ENCODE results near the gene IFNB1.

Gene IFNB1
- 0 to 0.04 reads per million in 2 donors for total RNA-seq

DNA sequence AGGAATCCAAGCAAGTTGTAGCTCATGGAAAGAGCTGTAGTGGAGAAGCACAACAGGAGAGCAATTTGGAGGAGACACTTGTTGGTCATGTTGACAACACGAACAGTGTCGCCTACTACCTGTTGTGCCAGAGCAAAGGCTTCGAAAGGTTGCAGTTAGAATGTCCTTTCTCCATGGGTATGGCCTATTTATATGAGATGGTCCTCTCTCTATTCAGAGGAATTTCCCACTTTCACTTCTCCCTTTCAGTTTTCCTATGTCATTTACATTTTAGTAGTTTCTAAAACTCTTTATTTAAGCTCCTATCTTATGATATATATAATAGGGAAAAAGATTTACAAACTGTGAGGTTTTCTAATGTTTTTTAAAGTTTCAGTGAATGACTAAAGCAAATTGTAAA lies at the start of gene IFNB1:
Gene IFNB1 (minus strand): TSS at position 162 of the 400 bp plus-strand sequence. CDS start 73 bp downstream, at position 89.
- no peak for DNase-seq

GRCh38 chr9:21121595-21122251 lies 44.0 kb upstream of the IFNB1 start:
- no peak for DNase-seq

DNA sequence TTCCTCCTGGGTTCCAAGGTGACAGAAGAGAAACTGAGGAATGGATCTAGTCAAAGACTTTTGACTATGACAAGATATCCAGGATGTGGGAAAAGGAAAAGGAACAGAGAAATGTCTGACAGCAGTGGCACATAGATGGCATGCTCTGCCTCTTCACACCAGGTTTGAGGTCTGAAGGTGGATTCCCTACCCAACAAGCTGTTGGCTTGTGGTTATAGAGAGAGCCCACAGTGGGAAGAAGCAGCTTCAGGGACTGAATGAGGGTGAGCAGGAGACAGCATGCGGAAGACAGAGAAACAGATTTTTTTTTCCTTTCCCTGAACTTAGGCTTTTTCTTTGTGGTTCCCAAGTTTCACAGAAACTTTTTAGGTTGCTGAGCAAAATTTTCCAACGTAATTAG lies 43.3 kb upstream of the IFNB1 start:
- no peak for DNase-seq

- no peak for DNase-seq
These were observed 41.5 kb upstream of the IFNB1 start for GRCh38 chr9:21119093-21119770.

DNA sequence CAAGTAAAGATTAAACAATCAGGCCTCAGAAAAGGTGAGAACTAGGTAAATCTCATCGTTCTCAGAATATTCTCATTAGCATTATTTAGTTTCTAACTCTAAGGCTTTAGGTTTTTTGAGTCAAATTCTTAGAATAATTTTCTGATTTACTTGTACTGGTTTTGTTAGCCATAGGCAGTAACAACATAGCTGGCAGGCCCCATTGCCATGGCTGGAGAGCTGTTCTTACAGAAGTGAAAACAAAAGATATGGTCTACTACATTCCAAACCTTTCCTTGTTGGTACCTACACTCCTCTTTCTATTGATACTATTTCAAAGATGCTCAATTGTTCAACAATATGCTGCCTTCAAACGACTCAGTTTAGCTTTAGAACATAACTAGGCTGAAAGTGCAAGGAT lies 36.6 kb upstream of the IFNB1 start:
- DNase-seq = no peak

GRCh38 chr9:21110708-21111576 lies 33.2 kb upstream of the IFNB1 start:
- DNase-seq = no peak

GRCh38 chr9:21104787-21105186 lies 27.0 kb upstream of the IFNB1 start:
- DNase-seq = no peak

- DNase-seq = no peak
These were observed 24.6 kb upstream of the IFNB1 start for GRCh38 chr9:21102305-21102704.

- no peak for DNase-seq
These were observed 20.1 kb upstream of the IFNB1 start for GRCh38 chr9:21097817-21098216.

DNA sequence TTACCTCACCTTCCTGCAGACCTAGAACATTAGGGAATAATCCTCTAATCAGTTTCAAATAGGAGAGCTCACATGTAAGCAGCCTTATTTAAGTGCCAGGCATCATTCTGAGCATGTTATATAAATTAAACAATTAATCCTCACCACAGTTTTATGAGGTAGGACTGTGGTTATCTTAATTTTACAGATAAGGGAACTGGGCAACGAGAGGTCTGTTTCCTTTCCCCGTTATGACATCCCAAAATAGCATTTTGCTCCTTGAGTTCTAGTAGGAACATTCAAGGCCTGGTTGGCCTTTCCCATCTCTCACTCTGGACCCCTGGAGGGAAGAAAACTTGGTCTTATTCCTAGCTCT lies 19.1 kb upstream of the IFNB1 start:
- no peak for DNase-seq

DNA sequence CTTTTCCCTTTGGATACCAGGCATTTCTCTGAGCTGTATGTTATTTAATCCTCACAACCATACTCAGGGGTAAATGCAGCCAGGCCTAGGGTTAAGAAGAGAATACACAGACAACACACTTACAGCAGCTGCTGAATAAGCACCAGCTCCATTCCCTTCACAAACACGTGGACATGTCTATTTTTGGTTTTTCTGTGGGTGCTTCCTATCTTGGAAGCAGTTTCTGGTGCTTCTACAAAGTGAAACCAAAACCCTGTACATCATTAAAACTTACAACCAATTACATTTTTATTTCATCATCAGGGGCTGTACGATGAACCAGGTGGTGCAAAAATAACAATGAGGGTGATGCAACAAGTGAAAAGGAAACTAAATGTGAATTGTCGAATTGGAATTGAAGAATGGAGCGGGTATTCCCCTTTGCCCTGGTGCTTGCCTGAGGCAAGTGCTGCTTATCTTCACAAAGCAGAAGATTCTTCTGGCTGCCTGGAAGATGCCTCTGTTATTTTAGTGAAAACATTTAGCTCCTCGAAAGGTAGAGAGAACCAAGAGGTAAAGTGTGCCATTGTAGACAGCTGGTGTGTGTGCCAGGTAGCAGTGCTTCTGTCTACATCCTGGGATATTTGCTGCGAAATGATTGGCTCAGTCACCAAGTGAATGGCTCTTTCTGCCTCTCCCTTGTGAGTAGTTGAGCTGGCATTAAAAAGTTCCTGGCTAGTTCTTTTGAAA lies 18.6 kb upstream of the IFNB1 start:
- no peak for DNase-seq

GRCh38 chr9:21095561-21095960 lies 17.8 kb upstream of the IFNB1 start:
- no peak for DNase-seq

DNA sequence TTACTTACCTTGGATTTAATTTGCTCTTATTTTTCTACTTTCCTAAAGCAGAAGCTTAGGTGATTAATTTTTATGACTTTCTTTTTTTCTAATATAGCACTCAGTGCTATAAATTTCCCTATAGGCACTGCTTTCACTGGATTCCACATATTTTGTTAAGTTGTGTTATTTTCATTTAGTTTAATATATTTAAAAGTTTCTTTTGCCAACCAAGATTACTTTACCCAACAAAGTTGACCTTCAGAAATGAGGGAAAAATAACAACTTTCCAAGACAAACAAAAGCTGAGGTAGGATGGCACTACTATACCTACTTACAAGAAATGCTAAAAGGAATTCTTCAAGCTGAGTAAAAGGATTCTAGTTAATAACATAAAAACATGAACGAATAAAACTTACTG lies 8.8 kb upstream of the IFNB1 start:
- DNase-seq = no peak

DNA sequence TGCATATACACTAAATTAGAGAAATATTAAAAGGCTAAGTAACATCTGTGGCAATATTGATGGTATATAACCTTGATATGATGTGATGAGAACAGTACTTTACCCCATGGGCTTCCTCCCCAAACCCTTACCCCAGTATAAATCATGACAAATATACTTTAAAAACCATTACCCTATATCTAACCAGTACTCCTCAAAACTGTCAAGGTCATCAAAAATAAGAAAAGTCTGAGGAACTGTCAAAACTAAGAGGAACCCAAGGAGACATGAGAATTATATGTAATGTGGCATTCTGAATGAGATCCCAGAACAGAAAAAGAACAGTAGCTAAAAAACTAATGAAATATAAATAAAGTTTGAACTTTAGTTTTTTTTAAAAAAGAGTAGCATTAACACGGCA lies 7.3 kb upstream of the IFNB1 start:
- no peak for DNase-seq

- DNase-seq = no peak
These were observed 6.6 kb upstream of the IFNB1 start for GRCh38 chr9:21084242-21084850.

DNA sequence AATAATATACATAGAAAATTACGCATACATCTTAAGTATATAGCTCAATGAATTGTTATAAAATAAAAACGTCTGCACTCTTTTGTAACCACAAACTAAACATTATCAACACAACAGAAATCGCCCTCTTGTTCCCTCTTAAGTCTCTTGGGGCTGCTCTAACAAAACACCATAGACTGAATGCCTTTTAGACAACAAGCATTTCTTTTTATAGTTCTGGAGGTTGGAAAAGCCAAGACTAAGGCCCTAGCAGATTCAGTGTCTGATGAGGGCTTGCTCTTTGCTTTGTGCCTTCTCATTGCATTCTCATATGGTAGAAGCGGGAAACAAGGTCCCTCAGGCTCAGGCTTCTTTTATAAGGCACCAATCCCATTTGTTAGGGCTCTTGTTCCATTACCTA lies 4.9 kb upstream of the IFNB1 start:
- DNase-seq = no peak

GRCh38 chr9:21081999-21082398 lies 4.3 kb upstream of the IFNB1 start:
- DNase-seq = no peak

GRCh38 chr9:21081451-21081850 lies 3.7 kb upstream of the IFNB1 start:
- no peak for DNase-seq

- DNase-seq = no peak
These were observed 3.1 kb upstream of the IFNB1 start for GRCh38 chr9:21080793-21081192.

DNA sequence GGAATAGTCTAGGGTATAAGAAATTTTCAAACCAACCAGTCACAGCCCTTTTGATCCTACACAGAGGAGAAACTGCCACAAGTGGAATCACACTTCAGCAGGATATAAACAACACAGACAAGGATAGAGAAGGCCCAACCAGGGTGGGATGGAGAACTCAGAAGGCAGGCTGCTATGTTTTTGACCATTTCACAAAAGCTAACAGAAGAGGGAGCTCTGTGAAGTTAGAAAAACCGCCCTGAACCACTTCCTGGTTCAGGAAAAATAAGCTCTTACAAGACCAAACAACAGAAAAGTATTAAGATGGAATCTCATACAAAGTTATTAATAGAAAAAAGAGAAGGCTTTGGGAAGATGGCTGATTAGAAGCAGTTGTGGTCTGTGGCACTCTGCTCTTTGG lies 960 bp upstream of the IFNB1 start:
- no peak for DNase-seq

DNA sequence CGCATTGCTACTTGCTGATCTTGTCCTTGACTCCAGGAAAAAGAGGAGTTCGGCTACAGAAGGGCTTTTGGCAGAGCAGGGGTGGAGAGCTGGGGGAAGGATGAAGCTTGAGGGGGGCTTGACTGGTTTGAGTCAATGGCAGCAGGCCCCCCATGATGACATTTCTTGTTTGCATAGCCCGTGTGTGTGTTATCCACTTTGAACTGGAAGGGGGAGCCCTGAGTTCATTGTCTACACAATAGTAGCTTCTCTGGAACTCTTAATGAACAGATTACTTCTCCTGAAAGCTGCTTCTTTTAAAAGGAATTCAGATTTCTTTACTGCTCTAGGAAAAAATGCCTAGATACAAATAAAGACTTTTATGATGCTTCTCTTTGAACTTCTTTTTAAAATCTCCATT lies 2.3 kb downstream of the IFNB1 start:
- DNase-seq = no peak

DNA sequence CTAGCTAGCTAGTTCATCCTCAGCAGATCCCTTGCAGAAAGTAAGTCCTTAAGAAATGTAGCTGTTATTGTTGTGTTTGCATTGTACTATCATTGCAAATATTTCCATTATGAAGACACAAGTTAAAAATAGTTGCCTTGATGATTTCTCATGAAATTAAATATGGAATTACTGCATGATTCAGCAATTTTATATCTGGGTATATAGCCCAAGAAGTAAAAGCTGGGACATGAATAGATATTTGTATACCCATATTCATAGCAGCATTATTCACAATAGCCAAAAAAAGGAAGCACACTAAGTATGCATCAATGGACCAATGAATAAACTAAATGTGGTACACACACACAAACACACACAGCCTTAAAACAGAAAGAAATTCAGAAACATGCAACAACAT lies 6.8 kb downstream of the IFNB1 start:
- DNase-seq = no peak

- DNase-seq = no peak
These were observed 7.6 kb downstream of the IFNB1 start for GRCh38 chr9:21070171-21070571.

Data from activated gamma-delta T cell (primary cell).